Measurements from ENCODE around the gene C1QL2. TPM values are rescaled to one million over a fixed set of nuclear protein-coding genes. Genes with fewer than 3 reads are reported as not detected.

The C1QL2 gene
- total RNA-seq, 1 donor from 2014 or later, result 1.1 TPM

- Mint-ChIP-seq H3K36me3 (no peaks in the 10 kb centered on the region), H3K4me3 (no peak overlapping the region), H3K27ac (no peak overlapping the region), H3K4me1 (ENCODE audit: unreplicated experiment) (no peaks in the 10 kb centered on the region), H3K9me3 (no peaks in the 10 kb centered on the region), H3K27me3 (peaks cover 6% of the 10 kb centered on the region)
- no peak for TF ChIP-seq CTCF (conservative IDR thresholded peaks at IDR 0.05)
- no peak for DNase-seq (ENCODE audit: extremely low spot score, unreplicated experiment)
Observed at GRCh38 chr2:119179202-119179601, 20.7 kb upstream of the C1QL2 start.

GRCh38 chr2:119178776-119179175 is 20.2 kb upstream of the C1QL2 start:
- no peak overlapping the region for H3K27ac Mint-ChIP-seq
- TF ChIP-seq CTCF (conservative IDR thresholded peaks at IDR 0.05), result no peak
- no peaks in the 10 kb centered on the region for H3K36me3 Mint-ChIP-seq
- no peak for DNase-seq (ENCODE audit: extremely low spot score, unreplicated experiment)
- no peaks in the 10 kb centered on the region for H3K9me3 Mint-ChIP-seq
- peaks cover 4% of the 10 kb centered on the region for H3K27me3 Mint-ChIP-seq
- H3K4me1 Mint-ChIP-seq (ENCODE audit: unreplicated experiment), result no peaks in the 10 kb centered on the region
- no peak overlapping the region for H3K4me3 Mint-ChIP-seq

GRCh38 chr2:119177838-119178190 is 19.3 kb upstream of the C1QL2 start:
- H3K27ac Mint-ChIP-seq, result no peak overlapping the region
- H3K9me3 Mint-ChIP-seq, result no peaks in the 10 kb centered on the region
- H3K4me1 Mint-ChIP-seq (ENCODE audit: unreplicated experiment), result no peaks in the 10 kb centered on the region
- H3K27me3 Mint-ChIP-seq, result peaks cover 4% of the 10 kb centered on the region
- no peak overlapping the region for H3K4me3 Mint-ChIP-seq
- no peak for TF ChIP-seq CTCF (conservative IDR thresholded peaks at IDR 0.05)
- no peak for DNase-seq (ENCODE audit: extremely low spot score, unreplicated experiment)
- no peaks in the 10 kb centered on the region for H3K36me3 Mint-ChIP-seq

GRCh38 chr2:119177171-119177837 is 18.8 kb upstream of the C1QL2 start:
- H3K27me3 Mint-ChIP-seq, result peaks cover 4% of the 10 kb centered on the region
- no peaks in the 10 kb centered on the region for H3K9me3 Mint-ChIP-seq
- DNase-seq (ENCODE audit: extremely low spot score, unreplicated experiment), result no peak
- no peak overlapping the region for H3K4me3 Mint-ChIP-seq
- H3K36me3 Mint-ChIP-seq, result no peaks in the 10 kb centered on the region
- TF ChIP-seq CTCF (conservative IDR thresholded peaks at IDR 0.05), result no peak
- no peak overlapping the region for H3K27ac Mint-ChIP-seq
- H3K4me1 Mint-ChIP-seq (ENCODE audit: unreplicated experiment), result no peaks in the 10 kb centered on the region

GRCh38 chr2:119175517-119175916 is 17.0 kb upstream of the C1QL2 start:
- DNase-seq (ENCODE audit: extremely low spot score, unreplicated experiment), result no peak
- Mint-ChIP-seq H3K27ac (no peak overlapping the region), H3K36me3 (no peaks in the 10 kb centered on the region), H3K9me3 (no peaks in the 10 kb centered on the region), H3K4me1 (ENCODE audit: unreplicated experiment) (no peaks in the 10 kb centered on the region), H3K27me3 (peaks cover 10% of the 10 kb centered on the region), H3K4me3 (no peak overlapping the region)
- TF ChIP-seq CTCF (conservative IDR thresholded peaks at IDR 0.05), result no peak

- Mint-ChIP-seq H3K9me3 (no peaks in the 10 kb centered on the region), H3K4me3 (no peak overlapping the region), H3K4me1 (ENCODE audit: unreplicated experiment) (no peaks in the 10 kb centered on the region), H3K27me3 (peaks cover 10% of the 10 kb centered on the region), H3K27ac (no peak overlapping the region), H3K36me3 (no peaks in the 10 kb centered on the region)
- no peak for TF ChIP-seq CTCF (conservative IDR thresholded peaks at IDR 0.05)
- no peak for DNase-seq (ENCODE audit: extremely low spot score, unreplicated experiment)
Observed at GRCh38 chr2:119174993-119175347, 16.4 kb upstream of the C1QL2 start.
